MM.1S (cell line): ENCODE data around the gene PGA4.
"Not testable (repeated sequence)": the region's sequence is repeated elsewhere in the genome, so short reads cannot be mapped to it uniquely, and the experiment has no call there.

ENCODE experiments used
- DNase-seq: peaks from one replicate; pipeline ENCODE4 v3.0.0-alpha.2; 2015
- H2AFZ ChIP-seq: fragments of 300-600 bp; sonication (generic); 2 replicates; pipeline ENCODE4 v1.6.0; 2016; ENCODE audit warnings: antibody characterized with exemption, low read length
- H3F3A ChIP-seq: fragments of 300-600 bp; sonication (generic); 2 replicates; pipeline ENCODE4 v1.6.1; 2016; ENCODE audit warnings: mild to moderate bottlenecking, antibody characterized with exemption, low read length, moderate library complexity, mixed read lengths; ENCODE audit not compliant: insufficient read depth
- H3K27ac ChIP-seq: fragments of 300-600 bp; sonication (generic); 2 replicates; pipeline ENCODE4 v1.5.1; 2016; ENCODE audit warnings: mild to moderate bottlenecking, low read length
- H3K27me3 ChIP-seq: fragments of 300-600 bp; sonication (generic); replicated peaks from 2 replicates; pipeline ENCODE4 v1.6.0; 2016; ENCODE audit warnings: low read length; ENCODE audit not compliant: insufficient read depth
- H3K36me3 ChIP-seq: fragments of 300-600 bp; sonication (generic); replicated peaks from 2 replicates; pipeline ENCODE4 v1.6.1; 2016; ENCODE audit warnings: mild to moderate bottlenecking, low read length, mixed read lengths; ENCODE audit not compliant: insufficient read depth
- H3K4me1 ChIP-seq: fragments of 300-600 bp; sonication (generic); 2 replicates; pipeline ENCODE4 v1.6.1; 2016; ENCODE audit warnings: low read length, mixed read lengths
- H3K4me2 ChIP-seq: fragments of 300-600 bp; sonication (generic); 2 replicates; pipeline ENCODE4 v1.6.0; 2016; ENCODE audit warnings: low read depth, low read length
- H3K4me3 ChIP-seq: fragments of 300-600 bp; sonication (generic); 2 replicates; pipeline ENCODE4 v1.5.1; 2016; ENCODE audit warnings: low read length, mixed read lengths
- H3K79me2 ChIP-seq: fragments of 300-600 bp; sonication (generic); 2 replicates; pipeline ENCODE4 v1.6.1; 2016; ENCODE audit warnings: mixed run types, low read length, mixed read lengths
- H3K9ac ChIP-seq: fragments of 300-600 bp; sonication (generic); 2 replicates; pipeline ENCODE4 v1.6.1; 2016; ENCODE audit warnings: low read length, mixed read lengths
- H3K9me2 ChIP-seq: fragments of 300-600 bp; sonication (generic); replicated peaks from 2 replicates; pipeline ENCODE4 v1.6.1; 2016; ENCODE audit warnings: mild to moderate bottlenecking, low read length, mixed read lengths; ENCODE audit not compliant: insufficient read depth
- H3K9me3 ChIP-seq: fragments of 300-600 bp; sonication (generic); replicated peaks from 2 replicates; pipeline ENCODE4 v1.6.1; 2016; ENCODE audit warnings: mild to moderate bottlenecking, low read length, mixed read lengths; ENCODE audit not compliant: insufficient read depth
- H4K20me1 ChIP-seq: fragments of 300-600 bp; sonication (generic); 2 replicates; pipeline ENCODE4 v1.6.1; 2016; ENCODE audit warnings: mild to moderate bottlenecking, low read length, moderate library complexity, mixed read lengths; ENCODE audit not compliant: insufficient read depth

The PGA4 gene

GRCh38 chr11:61204502-61205059 lies 17.6 kb upstream of the PGA4 start:
- not testable (repeated sequence) for H3K9ac ChIP-seq, H3K27ac ChIP-seq, H2AFZ ChIP-seq, H3K27me3 ChIP-seq, H3K4me3 ChIP-seq, DNase-seq, H3K36me3 ChIP-seq, H3K9me3 ChIP-seq, H3K79me2 ChIP-seq, H4K20me1 ChIP-seq, H3K4me2 ChIP-seq, H3F3A ChIP-seq, H3K4me1 ChIP-seq, H3K9me2 ChIP-seq

GRCh38 chr11:61207636-61208310 lies 14.4 kb upstream of the PGA4 start:
- not testable (repeated sequence) for H3K9me3 ChIP-seq, H3K36me3 ChIP-seq, H3K79me2 ChIP-seq, H3K27ac ChIP-seq, DNase-seq, H3K9me2 ChIP-seq, H3K9ac ChIP-seq, H3F3A ChIP-seq, H3K4me1 ChIP-seq, H3K4me2 ChIP-seq, H3K4me3 ChIP-seq, H2AFZ ChIP-seq, H4K20me1 ChIP-seq, H3K27me3 ChIP-seq

GRCh38 chr11:61210629-61211028 lies 11.5 kb upstream of the PGA4 start:
- H4K20me1 ChIP-seq, H3K4me2 ChIP-seq, DNase-seq, H3K27me3 ChIP-seq, H3F3A ChIP-seq, H3K36me3 ChIP-seq, H3K4me3 ChIP-seq, H3K4me1 ChIP-seq, H3K27ac ChIP-seq, H2AFZ ChIP-seq, H3K9me2 ChIP-seq, H3K9me3 ChIP-seq, H3K9ac ChIP-seq, H3K79me2 ChIP-seq: not testable (repeated sequence)

GRCh38 chr11:61211327-61211952 lies 10.7 kb upstream of the PGA4 start:
- not testable (repeated sequence) for H3K4me1 ChIP-seq, H3K27me3 ChIP-seq, H3K4me3 ChIP-seq, H3K27ac ChIP-seq, H4K20me1 ChIP-seq, H2AFZ ChIP-seq, H3F3A ChIP-seq, H3K9me2 ChIP-seq, H3K79me2 ChIP-seq, H3K36me3 ChIP-seq, DNase-seq, H3K9ac ChIP-seq, H3K9me3 ChIP-seq, H3K4me2 ChIP-seq

GRCh38 chr11:61212202-61212601 lies 9.9 kb upstream of the PGA4 start:
- not testable (repeated sequence) for H3K9me3 ChIP-seq, H3K9me2 ChIP-seq, DNase-seq, H2AFZ ChIP-seq, H3K4me3 ChIP-seq, H4K20me1 ChIP-seq, H3K36me3 ChIP-seq, H3K27ac ChIP-seq, H3K4me2 ChIP-seq, H3K27me3 ChIP-seq, H3F3A ChIP-seq, H3K4me1 ChIP-seq, H3K79me2 ChIP-seq, H3K9ac ChIP-seq

GRCh38 chr11:61213711-61214324 lies 8.3 kb upstream of the PGA4 start:
- not testable (repeated sequence) for H3F3A ChIP-seq, H3K9ac ChIP-seq, H3K4me1 ChIP-seq, H3K4me2 ChIP-seq, H3K9me3 ChIP-seq, DNase-seq, H3K79me2 ChIP-seq, H2AFZ ChIP-seq, H3K27me3 ChIP-seq, H3K27ac ChIP-seq, H4K20me1 ChIP-seq, H3K9me2 ChIP-seq, H3K36me3 ChIP-seq, H3K4me3 ChIP-seq

- not testable (repeated sequence) for H3K9ac ChIP-seq, H3K9me2 ChIP-seq, H3K9me3 ChIP-seq, H2AFZ ChIP-seq, H3K4me1 ChIP-seq, H3K27ac ChIP-seq, H3K4me2 ChIP-seq, DNase-seq, H3F3A ChIP-seq, H3K4me3 ChIP-seq, H3K79me2 ChIP-seq, H4K20me1 ChIP-seq, H3K36me3 ChIP-seq, H3K27me3 ChIP-seq
Measured at GRCh38 chr11:61218306-61218705, 3.8 kb upstream of the PGA4 start.

- not testable (repeated sequence) for H4K20me1 ChIP-seq
Measured at GRCh38 chr11:61219016-61219415, 3.1 kb upstream of the PGA4 start.

More at GRCh38 chr11:61219016-61219415, 3.1 kb upstream of the PGA4 start:
- H3F3A ChIP-seq, H3K4me3 ChIP-seq, H3K27ac ChIP-seq, H3K4me2 ChIP-seq, H3K27me3 ChIP-seq, H3K36me3 ChIP-seq, H3K9me2 ChIP-seq, DNase-seq, H3K4me1 ChIP-seq, H3K9me3 ChIP-seq, H2AFZ ChIP-seq, H3K9ac ChIP-seq, H3K79me2 ChIP-seq: not testable (repeated sequence)
